IMR-90 (cell line): Measurements from ENCODE around the gene HMG20B. TPM values are rescaled to one million over a fixed set of nuclear protein-coding genes. Genes with fewer than 3 reads are reported as not detected.

Source experiments
- ATAC-seq: fragments of 200-7000 bp; cut with Tn5 transposase; 2 replicates; pipeline ENCODE4 v1.9.1; 2020; ENCODE audit warnings: low read depth, mild to moderate bottlenecking, moderate library complexity
- BruUV-seq: library from RNA; stranded (reverse); fragments of 400-500 nt; replicated peaks from 2 replicates; lab custom pipeline; 2021; lab: Mats Ljungman, UMichigan
- CTCF ChIA-PET: fragments of 300-600 bp; formaldehyde crosslinking; extraction: SDS; loops from one replicate; lab custom pipeline; 2021; ENCODE audit warnings: antibody characterized with exemption; lab: Yijun Ruan, JAX
- POLR2A ChIA-PET: fragments of 300-600 bp; sonication (Branson Sonifier 250); formaldehyde crosslinking; loops from one replicate; lab custom pipeline; 2022; ENCODE audit warnings: antibody characterized with exemption; ENCODE audit not compliant: unreplicated experiment; lab: Charles Lee
- DNase-seq: peaks from one replicate; pipeline ENCODE4 v3.0.0; 2013
- H2AFZ ChIP-seq: replicated peaks from 2 replicates; pipeline ENCODE3; 2013; ENCODE audit warnings: low read length, mild to moderate bottlenecking; ENCODE audit not compliant: poor library complexity
- H2AK5ac ChIP-seq: 2 replicates; pipeline ENCODE4 v1.6.1; 2013; ENCODE audit warnings: low read depth, low read length, inconsistent platforms
- H2AK9ac ChIP-seq: replicated peaks from 2 replicates; pipeline ENCODE3; 2013; ENCODE audit warnings: mild to moderate bottlenecking, low read depth, low read length, moderate library complexity; ENCODE audit not compliant: poor library complexity
- H2BK120ac ChIP-seq: 2 replicates; pipeline ENCODE4 v1.6.1; 2013; ENCODE audit warnings: low read depth, low read length, inconsistent platforms
- H2BK15ac ChIP-seq: 3 replicates; pipeline ENCODE4 v1.6.1; 2013; ENCODE audit warnings: low read depth, low read length, inconsistent platforms
- H2BK20ac ChIP-seq: 2 replicates; pipeline ENCODE4 v1.6.1; 2013; ENCODE audit warnings: low read depth, mild to moderate bottlenecking, inconsistent platforms, low read length, moderate library complexity
- H2BK5ac ChIP-seq: 2 replicates; pipeline ENCODE4 v1.6.1; 2013; ENCODE audit warnings: mild to moderate bottlenecking, low read depth, low read length, inconsistent platforms; ENCODE audit not compliant: poor library complexity, severe bottlenecking
- H3K14ac ChIP-seq: replicated peaks from 2 replicates; pipeline ENCODE4 v1.6.1; 2013; ENCODE audit warnings: low read depth, low read length, inconsistent platforms
- H3K18ac ChIP-seq: 2 replicates; pipeline ENCODE4 v1.6.1; 2013; ENCODE audit warnings: low read depth, low read length, control low read depth
- H3K23ac ChIP-seq: 2 replicates; pipeline ENCODE4 v1.6.1; 2013; ENCODE audit warnings: low read depth, low read length, inconsistent platforms
- H3K27ac ChIP-seq: 2 replicates; pipeline ENCODE4 v1.5.1; 2013; ENCODE audit warnings: mild to moderate bottlenecking, control low read depth, low read length; ENCODE audit not compliant: insufficient read depth
- H3K27me3 ChIP-seq: 2 replicates; pipeline ENCODE4 v1.6.1; 2013; ENCODE audit warnings: low read length; ENCODE audit not compliant: control insufficient read depth, insufficient read depth
- H3K36me3 ChIP-seq: 2 replicates; pipeline ENCODE4 v1.6.1; 2013; ENCODE audit warnings: low read length, mixed read lengths; ENCODE audit not compliant: control insufficient read depth, insufficient read depth
- H3K4ac ChIP-seq: 2 replicates; pipeline ENCODE4 v1.6.1; 2013; ENCODE audit warnings: low read depth, low read length, inconsistent platforms
- H3K4me1 ChIP-seq: 2 replicates; pipeline ENCODE4 v1.6.1; 2013; ENCODE audit warnings: low read length, mixed read lengths; ENCODE audit not compliant: control insufficient read depth, insufficient read depth
- H3K4me2 ChIP-seq: 2 replicates; pipeline ENCODE4 v1.6.1; 2013; ENCODE audit warnings: low read depth, mild to moderate bottlenecking, control low read depth, low read length, moderate library complexity
- H3K4me3 ChIP-seq: 2 replicates; pipeline ENCODE4 v1.5.1; 2013; ENCODE audit warnings: low read depth, mild to moderate bottlenecking, control low read depth, low read length, moderate library complexity; ENCODE audit not compliant: insufficient read depth
- H3K56ac ChIP-seq: 2 replicates; pipeline ENCODE4 v1.6.1; 2013; ENCODE audit warnings: low read length, inconsistent platforms; ENCODE audit not compliant: insufficient read depth; ENCODE audit errors: extremely low read depth
- H3K79me1 ChIP-seq, 2 experiments: 2 replicates each; pipeline ENCODE4 v1.6.1; 2013; ENCODE audit warnings: low read length in 2 of 2, inconsistent platforms in 1 of 2, low read depth in 1 of 2
- H3K9ac ChIP-seq: 2 replicates; pipeline ENCODE4 v1.6.1; 2013; ENCODE audit warnings: low read depth, low read length, control low read depth
- H3K9me1 ChIP-seq: 2 replicates; pipeline ENCODE4 v1.6.1; 2013; ENCODE audit warnings: low read length, inconsistent platforms; ENCODE audit not compliant: insufficient read depth
- H3K9me3 ChIP-seq: 2 replicates; pipeline ENCODE4 v1.6.1; 2013; ENCODE audit warnings: low read length; ENCODE audit not compliant: control insufficient read depth, insufficient read depth
- H4K20me1 ChIP-seq: 2 replicates; pipeline ENCODE4 v1.6.1; 2013; ENCODE audit warnings: low read length, inconsistent platforms; ENCODE audit not compliant: insufficient read depth
- H4K5ac ChIP-seq: 2 replicates; pipeline ENCODE4 v1.6.1; 2013; ENCODE audit warnings: mild to moderate bottlenecking, low read depth, low read length, control low read depth
- H4K8ac ChIP-seq, 2 experiments: 2 replicates each; pipeline ENCODE4 v1.6.1; 2013; ENCODE audit warnings: low read depth in 2 of 2, low read length in 2 of 2, control low read depth in 1 of 2, inconsistent platforms in 1 of 2
- H4K91ac ChIP-seq: 2 replicates; pipeline ENCODE4 v1.6.1; 2013; ENCODE audit warnings: low read depth, low read length, inconsistent platforms; ENCODE audit not compliant: insufficient read depth
- MAZ ChIP-seq: IDR thresholded peaks from 2 replicates; pipeline ENCODE4 v1.6.1; 2012; ENCODE audit warnings: low read depth, mild to moderate bottlenecking, low read length, improper control_type of control experiment, moderate library complexity, borderline replicate concordance
- MXI1 ChIP-seq: IDR thresholded peaks from 2 replicates; pipeline ENCODE4 v1.6.1; 2012; ENCODE audit warnings: low read depth, mild to moderate bottlenecking, low read length, moderate library complexity, borderline replicate concordance
- USF2 ChIP-seq: fragments of 150-350 bp; IDR thresholded peaks from 2 replicates; pipeline ENCODE4 v1.6.1; 2017; ENCODE audit warnings: mild to moderate bottlenecking, antibody characterized with exemption, low read length, low read depth
- WGBS, 2 experiments: methylation state at CpG; one replicate each; pipeline versions ENCODE4 v1.1.5 to v1.1.7; 2013; ENCODE audit warnings: missing lambda C conversion rate in 2 of 2; ENCODE audit not compliant: insufficient read length in 1 of 2; ENCODE audit errors: extremely low coverage in 2 of 2; 5-methylcytosine and 5-hydroxymethylcytosine counted together
- dilution Hi-C: fragments of 300-500 bp; cut with HindIII; formaldehyde crosslinking; loops from one replicate; pipeline ENCODE4 v1.14.3; 2018; ENCODE audit warnings: low sequenced_read_pairs; ENCODE audit not compliant: unreplicated experiment
- in situ Hi-C: fragments of 300-500 bp; cut with MboI; formaldehyde crosslinking; loops from 3 replicates; pipeline ENCODE4 v1.14.3; 2019; ENCODE audit warnings: low sequenced_read_pairs, inconsistent platforms, mixed read lengths
- intact Hi-C: fragments of 100-400 bp; cut with micrococcal nuclease; formaldehyde crosslinking; loops from 2 replicates; pipeline ENCODE4 v1.10.0; 2022
- polyA plus RNA-seq, 3 experiments: library from polyadenylated mRNA; depleted of rRNA; stranded (reverse); fragments of >200 nt; gene quantifications; 2 replicates each; pipeline ENCODE4 v1.2.3, GENCODE V29; 2012; ENCODE audit warnings: low replicate concordance in 1 of 3
- total RNA-seq: library from RNA; depleted of rRNA; stranded (reverse); fragments of >200 nt; gene quantifications from 2 replicates; pipeline ENCODE4 v1.2.3, GENCODE V29; 2012

Gene HMG20B
- total and polyA plus RNA-seq, 2 of the 4 experiments (the other 2 are of a cell fraction), result 57.5 to 63.8 TPM

DNA sequence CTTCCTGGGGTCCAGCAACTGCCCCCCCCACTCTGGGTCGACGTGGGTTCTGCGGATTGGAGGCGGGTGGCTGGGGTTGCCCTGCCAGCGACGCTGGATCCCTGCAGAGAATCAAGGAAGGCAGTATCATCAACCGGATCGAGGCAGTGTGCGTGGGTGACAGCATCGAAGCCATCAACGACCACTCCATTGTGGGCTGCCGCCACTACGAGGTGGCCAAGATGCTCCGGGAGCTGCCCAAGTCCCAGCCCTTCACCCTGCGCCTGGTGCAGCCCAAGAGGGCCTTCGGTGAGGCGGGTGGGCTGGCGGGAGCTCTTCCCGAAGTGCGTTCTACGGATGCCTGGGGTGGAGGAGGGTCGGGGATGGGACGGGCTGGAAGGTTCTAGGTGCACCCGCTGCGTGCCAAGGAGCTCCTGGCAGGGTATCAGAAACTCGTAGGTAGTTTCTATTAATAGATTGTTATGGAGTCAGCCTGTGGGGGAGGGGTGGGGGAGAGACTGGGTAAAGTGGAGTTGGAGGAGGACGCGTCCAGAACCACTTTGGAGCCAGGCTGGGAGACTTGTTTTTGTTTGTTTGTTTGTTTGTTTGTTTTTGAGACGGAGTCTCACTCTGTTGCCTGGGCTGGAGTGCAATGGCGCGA, 14.1 kb downstream of the HMG20B start:
- Histone ChIP-seq H3K27me3 (peaks cover 11% of the 10 kb centered on the region), H4K5ac (no peak overlapping the region), H3K36me3 (no peaks in the 10 kb centered on the region), H3K79me1 (no peaks in the 10 kb centered on the region), H2BK15ac (no peak overlapping the region), H3K23ac (no peak overlapping the region), H3K18ac (no peak overlapping the region), H2AK5ac (no peak overlapping the region), H4K20me1 (no peaks in the 10 kb centered on the region), H3K4me2 (no peak overlapping the region), H4K91ac (no peak overlapping the region), H4K8ac (no peak overlapping the region), H3K9me1 (no peaks in the 10 kb centered on the region), H2BK20ac (no peak overlapping the region), H2BK5ac (no peak overlapping the region), H3K56ac (no peak overlapping the region), H3K9ac (no peak overlapping the region), H3K4me1 (no peaks in the 10 kb centered on the region), H2AK9ac (no peak overlapping the region), H3K9me3 (no peaks in the 10 kb centered on the region; the same call in 1 of the 2 replicates), H3K4ac (no peak overlapping the region), H3K27ac (no peak overlapping the region), H3K14ac (no peak overlapping the region), H2AFZ (peak overlapping the region; percentile 21), H3K4me3 (no peak overlapping the region), H2BK120ac (no peak overlapping the region)
- intact Hi-C loops (no loop called here), dilution Hi-C loops (no loop called here), in situ Hi-C loops (no loop called here)
- ChIA-PET POLR2A (no interaction called here), CTCF (no interaction called here)
- WGBS, 2 experiments, result 78% methylated on average over 19 of the region's 31 CpGs; no CpG with 5 or more reads in 1 of the 2 experiments
- TF ChIP-seq USF2 (no peak), MAZ (no peak), MXI1 (no peak)
- no peak for DNase-seq
- no peak for ATAC-seq
- BruUV-seq, result no TSS peak
